ENCODE measurements around the gene APOBEC3F.
A peak's percentile ranks its signal among the peaks of the same experiment; 100 is the strongest.
"Not testable (repeated sequence)": the region's sequence is repeated elsewhere in the genome, so short reads cannot be mapped to it uniquely, and the experiment has no call there.

The APOBEC3F gene

DNA sequence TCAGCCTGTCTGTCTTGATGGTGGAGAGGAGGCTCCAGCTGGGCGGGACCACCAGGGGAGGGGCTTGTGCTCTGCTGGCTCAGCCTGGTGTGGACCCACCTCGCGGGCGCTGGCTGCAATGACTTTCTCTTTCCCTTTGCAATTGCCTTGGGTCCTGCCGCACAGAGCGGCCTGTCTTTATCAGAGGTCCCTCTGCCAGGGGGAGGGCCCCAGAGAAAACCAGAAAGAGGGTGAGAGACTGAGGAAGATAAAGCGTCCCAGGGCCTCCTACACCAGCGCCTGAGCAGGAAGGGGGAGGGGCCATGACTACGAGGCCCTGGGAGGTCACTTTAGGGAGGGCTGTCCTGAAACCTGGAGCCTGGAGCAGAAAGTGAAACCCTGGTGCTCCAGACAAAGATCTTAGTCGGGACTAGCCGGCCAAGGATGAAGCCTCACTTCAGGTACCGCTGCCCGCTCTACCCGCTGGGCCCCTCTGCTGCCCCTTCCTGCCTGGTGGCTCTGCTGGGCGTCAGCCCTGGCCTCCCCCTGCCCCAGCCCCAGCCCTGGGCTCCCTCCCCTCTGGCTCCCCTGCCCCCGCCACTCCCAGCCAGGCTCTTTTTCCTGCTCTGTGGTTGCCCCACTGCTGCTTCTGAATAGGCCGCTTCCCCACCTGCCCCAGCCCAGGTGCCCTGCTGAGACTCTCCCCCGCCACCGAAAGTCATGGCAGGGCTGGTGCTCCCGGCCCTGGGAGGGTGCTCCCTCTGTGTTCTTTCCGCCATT lies at the start of gene APOBEC3F:
Gene APOBEC3F, plus strand, starts transcription at position 327 of the 759 bp plus-strand sequence. Its CDS starts 97 bp downstream, at position 424.
- peak; percentile 66 to 71 for DNase-seq

DNA sequence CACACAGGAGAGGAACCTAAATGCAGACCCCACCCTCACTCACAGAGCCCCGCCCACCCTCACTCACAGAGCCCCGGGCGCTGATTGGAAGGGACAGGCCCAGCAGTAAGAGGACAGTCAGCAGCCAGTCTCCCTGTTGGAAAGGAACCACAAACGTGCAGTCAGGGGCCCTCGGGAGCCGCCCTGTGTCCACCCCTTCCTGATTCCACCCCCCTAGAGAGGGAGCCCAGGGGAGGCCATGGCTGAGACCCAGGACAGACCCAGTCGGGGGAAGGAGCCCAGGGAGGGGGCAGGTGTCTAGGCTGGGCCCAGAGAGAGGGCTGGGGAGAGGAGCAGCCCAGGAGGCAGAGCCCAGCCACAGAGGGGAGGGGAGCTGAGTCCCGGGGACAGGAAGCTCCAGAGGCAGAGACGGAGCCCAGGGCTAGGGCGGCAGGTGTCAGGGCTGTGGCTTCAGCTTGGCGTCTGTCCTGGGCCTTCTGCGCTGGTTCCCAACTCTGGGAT lies 47.7 kb upstream of the APOBEC3F start:
- DNase-seq = not testable (repeated sequence)

DNA sequence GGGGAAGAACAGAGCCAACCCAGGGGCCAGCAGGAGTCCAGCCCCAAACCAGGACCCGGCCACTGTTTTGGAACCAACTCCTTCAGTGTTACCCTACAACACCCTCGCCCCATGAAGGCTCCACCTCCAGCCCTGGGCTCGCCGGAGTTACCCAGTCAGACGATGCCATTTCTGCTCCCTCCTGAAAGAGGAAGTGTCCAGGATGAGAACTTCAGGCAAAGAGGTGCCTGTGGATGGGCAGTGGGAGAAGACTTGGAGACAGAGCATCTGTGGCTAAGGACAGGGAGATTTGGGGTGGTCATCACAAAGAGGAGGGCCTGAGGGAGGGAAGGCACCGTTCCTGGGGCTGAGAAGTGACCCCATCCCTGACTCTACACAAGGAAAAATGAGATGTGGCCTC lies 44.6 kb upstream of the APOBEC3F start:
- DNase-seq = no peak

DNA sequence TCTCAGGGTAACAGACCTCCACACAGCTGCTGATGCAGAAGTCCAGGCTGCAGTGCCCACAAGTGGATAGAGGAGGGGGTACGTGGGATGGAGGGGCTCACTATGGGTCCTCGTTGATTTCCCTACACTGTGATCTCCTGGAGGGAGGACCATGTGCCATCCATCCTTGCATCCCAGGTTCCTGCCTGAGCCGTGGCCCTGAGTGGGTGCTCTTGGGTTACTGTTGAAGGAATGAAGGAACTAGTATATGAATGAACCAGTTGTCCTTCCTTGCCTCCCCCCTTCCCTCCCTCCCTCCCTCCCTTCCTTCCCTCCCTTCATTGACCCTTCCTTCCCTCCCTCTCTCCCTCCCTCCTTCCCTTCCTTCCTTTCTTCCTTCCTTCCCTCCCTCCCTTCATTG lies 43.1 kb upstream of the APOBEC3F start:
- DNase-seq = no peak

DNA sequence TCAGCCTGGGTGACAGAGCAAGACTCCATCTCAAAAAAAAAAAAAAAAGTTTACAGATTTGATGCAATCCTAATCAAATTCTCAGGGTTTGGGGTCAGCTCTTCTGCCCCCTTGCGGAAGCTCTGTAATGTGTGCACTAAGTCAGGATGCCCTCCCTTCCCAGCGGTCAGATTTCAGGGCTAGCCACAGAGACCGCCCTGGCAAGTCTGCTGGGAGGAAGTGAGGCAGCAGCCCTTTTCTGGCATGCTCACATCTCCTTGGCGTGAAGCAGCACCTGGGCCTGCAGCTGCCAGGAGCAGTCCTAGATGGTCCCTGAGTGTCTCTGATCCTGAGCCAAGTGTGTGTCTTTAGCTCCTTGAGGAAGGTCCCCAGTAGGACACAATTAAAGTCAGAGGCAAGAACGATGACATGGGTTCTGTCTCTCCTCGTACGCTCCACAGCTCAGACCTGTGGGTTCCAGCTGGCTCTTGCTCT lies 37.5 kb upstream of the APOBEC3F start:
- DNase-seq = peak; percentile 72 to 84

DNA sequence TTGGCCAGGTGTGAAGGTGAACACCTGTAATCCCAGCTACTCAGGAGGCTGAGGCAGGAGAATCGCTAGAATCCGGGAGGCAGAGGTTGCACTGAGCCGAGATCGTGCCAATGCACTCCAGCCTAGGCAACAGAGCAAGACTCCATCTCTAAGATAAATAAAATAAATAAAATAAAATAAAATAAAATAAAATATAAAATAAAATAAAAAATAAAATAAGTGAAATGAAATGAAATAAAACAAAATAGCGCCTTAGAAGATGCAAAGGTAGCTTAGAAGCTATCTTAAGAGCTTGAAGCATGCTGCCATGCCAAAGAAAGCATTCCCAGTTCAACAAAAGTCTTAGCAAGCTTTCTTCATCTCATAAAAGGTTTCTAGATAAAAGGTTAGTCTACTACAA lies 33.5 kb upstream of the APOBEC3F start:
- DNase-seq = no peak

DNA sequence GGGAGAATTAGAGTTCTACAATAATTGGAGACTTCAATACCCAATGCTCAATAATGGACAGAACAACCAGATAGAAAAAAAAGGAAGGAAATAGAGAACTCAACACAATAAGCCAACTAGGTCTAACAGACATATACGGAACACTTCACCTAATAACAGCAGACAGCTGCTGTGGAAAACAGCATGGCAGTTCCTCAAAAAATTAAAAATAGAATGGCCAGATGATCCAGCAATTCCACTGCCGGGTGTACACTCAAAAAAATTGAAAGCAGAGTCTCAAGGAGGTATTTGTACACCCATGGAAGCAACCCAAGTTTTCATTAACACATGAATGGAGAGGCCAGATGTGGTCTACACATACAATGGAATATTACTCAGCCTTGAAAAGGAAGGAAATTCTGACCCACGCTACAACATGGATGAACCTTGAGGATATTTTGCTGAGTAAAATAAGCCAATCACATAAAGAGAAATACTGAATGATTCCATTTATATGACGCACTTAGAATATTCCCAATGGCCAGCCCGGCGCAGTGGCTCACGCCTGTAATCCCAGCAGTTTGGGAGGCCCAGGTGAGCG lies 32.3 kb upstream of the APOBEC3F start:
- DNase-seq = not testable (repeated sequence)

DNA sequence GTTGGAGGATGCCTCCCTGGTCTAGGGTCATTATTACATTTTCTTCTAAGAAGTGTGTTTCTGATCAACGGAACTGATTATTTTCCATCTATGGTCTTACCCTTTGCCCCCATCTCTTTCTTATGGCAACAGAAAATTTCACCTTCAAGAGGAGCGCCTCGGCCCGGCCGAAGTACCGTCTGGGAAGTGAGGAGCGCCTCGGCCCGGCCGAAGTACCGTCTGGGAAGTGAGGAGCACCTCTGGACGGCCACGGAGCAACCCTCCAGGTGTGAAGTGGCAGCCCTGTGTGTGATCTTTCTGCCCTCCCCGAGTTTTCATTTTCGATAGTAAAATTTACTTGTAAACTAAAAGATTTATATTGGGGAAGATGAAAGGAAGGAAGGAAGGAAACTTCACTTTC lies 29.7 kb upstream of the APOBEC3F start:
- DNase-seq = no peak

DNA sequence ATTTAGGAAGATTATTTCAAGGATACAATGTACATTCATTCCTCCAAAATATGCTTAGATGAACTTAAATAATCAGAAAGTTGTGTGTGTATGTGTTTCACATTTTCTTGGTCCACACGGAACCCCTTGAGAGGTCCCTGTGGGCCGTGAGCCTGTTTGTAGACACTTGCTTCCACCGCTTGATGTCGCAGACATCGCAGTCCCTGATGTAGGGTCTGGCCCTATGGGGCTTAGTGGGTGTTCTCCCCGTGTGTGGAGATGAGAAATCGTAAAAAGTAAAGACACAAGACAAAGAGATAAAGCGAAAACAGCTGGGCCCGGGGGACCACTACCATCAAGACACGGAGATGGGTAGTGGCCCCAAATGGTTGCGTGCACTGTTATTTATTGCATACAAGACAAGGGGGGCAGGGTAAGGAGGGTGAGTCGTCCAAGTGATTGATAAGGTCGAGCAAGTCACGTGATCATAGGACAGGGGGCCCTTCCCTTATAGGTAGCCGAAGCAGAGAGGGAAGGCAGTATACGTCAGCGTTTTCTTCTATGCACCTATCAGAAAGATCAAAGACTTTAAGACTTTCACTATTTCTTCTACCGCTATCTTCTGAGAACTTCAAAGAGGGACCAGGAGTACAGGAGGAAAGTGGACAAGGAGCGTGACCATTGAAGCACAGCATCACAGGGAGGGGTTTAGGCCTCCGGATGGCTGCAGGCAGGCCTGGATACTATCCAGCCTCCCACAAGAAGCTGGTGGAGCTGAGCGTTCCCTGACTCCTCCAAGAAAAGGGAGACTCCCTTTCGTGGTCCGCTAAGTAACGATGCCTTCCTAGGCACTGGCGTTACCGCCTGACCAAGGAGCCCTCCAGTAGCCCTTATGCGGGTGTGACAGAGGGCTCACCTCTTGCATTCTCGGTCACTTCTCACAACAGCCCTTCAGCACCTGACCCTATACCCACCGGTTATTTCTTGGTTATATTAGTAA lies 27.8 kb upstream of the APOBEC3F start:
- no peak for DNase-seq

DNA sequence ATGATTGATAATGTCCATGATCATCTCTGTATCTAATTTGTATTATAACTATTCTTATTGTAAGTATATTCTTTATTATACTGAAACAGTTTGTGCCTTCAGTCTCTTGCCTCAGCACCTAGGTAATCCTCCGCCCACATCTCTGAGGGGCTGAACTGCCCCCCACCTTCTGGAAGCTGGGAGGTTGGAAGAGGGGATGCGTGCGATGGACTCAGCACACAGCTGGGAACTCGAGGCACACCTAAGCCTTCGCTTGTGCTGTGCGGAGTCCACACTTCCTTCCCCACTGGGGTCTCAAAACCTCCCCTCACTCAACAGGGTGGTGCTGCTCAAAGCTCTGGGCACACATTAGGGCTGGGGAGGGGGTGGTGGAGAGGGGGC lies 27.1 kb upstream of the APOBEC3F start:
- not testable (repeated sequence) for DNase-seq

DNA sequence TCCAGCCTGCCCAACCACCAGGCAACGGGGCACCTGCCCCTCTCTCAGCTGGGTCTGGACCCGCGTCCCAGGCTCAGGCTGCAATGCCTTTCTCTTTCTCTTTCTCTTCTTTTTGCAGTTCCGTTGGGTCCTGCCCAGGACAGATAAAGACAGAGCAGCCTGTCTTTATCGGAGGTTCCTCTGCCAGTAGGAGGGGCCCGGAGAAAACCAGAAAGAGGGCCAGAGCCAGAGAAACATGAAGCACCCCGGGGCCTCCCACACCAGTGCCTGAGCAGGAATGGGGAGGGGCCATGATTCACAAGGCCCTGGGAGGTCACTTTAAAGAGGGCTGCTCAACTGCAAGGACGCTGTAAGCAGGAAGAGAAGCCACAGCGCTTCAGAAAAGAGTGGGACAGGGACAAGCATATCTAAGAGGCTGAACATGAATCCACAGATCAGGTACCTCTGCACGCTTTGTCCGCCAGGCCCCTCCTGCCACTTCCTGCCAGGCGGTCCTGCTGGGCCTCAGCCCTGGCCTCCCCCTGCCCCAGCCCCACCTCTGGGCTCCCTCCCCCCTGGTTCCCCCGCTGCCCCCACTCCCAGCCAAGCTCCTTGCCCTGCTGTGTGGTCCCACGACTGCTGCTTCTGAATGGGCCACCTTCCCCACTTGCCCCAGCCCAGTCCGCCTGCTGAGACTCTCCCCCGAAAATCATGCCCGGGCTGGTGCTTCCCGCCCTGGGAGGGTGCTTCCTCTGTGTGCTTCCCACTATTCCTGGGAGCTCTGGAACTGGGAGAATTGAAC lies 26.5 kb upstream of the APOBEC3F start, which contains the start of gene APOBEC3C:
Gene APOBEC3C, plus strand, starts transcription at position 316 of the 781 bp plus-strand sequence. Its CDS starts 106 bp downstream, at position 422.
- DNase-seq = peak; percentile 82 to 88

DNA sequence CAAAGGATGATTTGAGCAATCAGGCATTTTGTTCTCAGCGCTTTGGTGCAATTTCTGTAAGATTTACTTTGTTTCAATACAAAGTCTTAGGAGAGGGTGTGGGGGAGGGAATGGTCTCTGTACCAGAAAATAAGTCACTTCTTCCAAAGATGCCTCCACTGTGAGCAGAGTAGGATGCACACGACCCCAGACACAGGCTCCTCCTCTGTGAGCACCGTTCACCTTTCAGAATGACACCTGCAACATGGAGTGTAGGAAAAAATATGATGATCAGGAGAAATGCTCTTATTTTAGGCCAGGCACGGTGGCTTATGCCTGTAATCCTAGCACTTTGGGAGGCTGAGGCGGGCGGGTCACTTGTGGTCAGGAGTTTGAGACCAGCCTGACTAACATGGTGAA lies 25.9 kb upstream of the APOBEC3F start:
- not testable (repeated sequence) for DNase-seq

DNA sequence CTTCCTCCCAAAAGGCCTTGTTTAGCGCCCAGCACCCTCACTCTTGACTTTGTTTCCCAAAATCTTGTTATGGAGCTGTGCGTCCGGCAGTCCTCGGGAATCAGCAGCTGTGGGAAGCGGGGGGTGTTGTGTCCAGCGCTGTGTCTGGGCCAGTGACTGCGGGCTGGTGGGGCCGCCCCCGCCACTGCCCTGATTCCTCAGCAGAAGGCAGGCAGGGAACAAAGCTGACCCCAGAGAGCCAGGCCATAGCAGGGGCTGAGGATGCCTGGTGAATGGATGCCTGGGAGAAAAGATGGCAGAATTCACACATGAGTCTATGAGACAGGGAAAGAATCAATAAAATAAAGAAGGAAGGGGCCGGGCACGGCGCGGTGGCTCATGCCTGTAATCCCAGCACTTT lies 24.1 kb upstream of the APOBEC3F start:
- DNase-seq = no peak

DNA sequence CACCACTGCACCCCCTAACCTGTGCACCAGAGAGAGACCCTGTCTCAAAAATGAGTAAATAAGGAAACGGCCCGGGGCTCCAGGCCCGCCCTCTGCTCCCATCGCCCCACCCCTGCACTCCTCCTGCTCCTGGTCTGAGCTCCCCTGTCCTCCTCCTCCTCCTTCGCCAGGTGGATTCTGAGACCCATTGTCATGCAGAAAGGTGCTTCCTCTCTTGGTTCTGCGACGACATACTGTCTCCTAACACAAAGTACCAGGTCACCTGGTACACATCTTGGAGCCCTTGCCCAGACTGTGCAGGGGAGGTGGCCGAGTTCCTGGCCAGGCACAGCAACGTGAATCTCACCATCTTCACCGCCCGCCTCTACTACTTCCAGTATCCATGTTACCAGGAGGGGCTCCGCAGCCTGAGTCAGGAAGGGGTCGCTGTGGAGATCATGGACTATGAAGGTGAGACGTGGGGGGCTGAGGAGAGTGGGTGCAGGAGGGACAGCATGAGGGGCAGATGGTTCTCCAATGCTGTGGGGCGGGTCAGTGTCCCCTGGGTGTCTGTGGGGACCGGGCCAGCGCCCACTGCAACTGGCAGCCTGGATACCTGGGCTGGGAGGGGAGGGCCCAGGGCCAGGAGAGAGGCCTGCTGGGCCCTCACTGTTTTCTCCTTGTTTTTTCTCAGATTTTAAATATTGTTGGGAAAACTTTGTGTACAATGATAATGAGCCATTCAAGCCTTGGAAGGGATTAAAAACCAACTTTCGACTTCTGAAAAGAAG lies 22.9 kb upstream of the APOBEC3F start:
- no peak for DNase-seq

DNA sequence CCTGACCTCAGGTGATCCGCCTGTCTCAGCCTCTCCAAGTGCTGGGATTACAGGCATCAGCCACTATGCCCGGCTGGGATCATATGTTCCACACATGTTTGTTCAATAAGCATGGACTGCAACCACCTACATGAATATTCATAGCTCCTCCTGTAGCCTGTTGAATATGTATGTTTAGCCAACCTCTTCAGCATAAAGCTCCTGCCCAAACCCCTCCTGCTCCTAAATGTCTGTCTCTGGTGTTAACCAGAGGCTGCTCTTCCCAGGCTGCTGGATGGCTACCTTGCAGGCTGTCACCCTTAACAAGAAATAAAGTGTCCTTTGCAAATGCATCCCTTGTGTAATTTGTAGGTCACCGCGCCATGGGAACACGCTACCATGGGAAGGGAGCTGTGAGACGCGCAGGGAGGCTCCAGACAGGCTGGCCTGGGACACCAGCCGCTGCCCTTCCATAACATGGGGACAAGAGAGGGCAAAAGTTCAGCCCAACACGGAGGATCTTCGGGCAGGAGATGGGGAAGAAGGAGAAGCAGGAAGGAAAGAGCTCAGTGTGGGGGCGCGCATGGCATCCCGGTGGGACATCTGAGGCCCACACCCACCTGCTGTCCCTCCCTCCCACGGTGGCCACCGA lies 20.5 kb upstream of the APOBEC3F start:
- not testable (repeated sequence) for DNase-seq

DNA sequence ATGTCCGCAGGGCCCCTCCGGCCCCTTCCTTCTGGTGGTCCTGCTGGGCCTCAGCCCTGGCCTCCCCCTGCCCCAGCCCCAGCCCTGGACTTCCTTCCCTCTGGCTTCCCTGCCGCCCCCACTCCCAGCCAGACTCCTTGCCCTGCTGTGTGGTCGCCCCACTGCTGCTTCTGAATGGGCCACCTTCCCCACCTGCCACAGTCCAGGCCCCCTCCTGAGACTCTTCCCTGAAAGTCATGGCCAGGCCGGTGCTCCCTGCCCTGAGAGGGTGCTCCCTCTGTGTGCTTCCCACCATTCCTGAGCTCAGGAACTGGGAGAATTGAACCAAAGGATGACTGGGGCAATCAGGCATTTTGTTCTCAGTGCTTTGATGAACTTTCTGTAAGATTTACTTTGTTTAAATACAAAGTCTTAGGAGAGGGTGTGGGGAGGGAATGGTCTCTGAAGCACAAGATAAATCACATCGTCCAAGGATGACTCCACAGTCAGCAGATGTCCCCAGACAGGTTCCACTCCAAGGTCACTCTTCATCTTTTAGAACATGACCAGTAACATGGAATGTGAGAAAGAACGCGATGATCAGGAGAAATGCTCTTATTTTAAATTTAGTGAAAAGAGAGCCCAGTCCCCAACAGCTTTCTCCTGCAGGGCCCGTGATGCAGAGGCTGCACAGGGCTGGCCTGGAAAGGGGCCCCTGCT lies 19.0 kb upstream of the APOBEC3F start:
- DNase-seq = no peak

DNA sequence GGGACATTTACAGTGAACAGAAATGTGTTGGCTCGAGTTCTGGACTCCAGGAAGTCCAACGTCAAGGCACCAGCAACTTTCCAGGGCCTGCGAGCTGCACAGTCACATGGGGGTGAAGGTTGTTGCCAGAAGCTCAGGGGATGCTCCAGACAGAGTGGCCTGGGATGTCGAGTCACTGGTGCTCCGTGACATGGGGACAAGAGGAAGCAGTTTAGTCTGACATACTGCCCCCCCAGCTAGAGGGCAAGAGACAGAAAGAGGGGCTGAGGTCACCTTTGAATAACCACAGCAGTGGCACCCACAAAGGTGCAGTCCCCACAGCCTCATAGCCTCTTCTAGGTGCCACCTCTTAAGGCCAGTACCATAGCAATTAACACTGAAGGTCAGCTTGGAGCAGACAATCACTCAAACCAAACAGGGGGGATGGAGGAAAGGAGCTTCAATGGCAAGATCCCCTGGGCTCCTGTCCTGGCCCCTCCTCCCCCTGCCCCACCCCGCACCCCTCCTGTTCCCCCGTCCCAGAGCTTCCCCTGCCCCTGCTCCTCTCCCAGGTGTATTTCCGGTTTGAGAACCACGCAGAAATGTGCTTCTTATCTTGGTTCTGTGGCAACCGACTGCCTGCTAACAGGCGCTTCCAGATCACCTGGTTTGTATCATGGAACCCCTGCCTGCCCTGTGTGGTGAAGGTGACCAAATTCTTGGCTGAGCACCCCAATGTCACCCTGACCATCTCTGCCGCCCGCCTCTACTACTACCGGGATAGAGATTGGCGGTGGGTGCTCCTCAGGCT lies 15.9 kb upstream of the APOBEC3F start:
- DNase-seq = no peak

DNA sequence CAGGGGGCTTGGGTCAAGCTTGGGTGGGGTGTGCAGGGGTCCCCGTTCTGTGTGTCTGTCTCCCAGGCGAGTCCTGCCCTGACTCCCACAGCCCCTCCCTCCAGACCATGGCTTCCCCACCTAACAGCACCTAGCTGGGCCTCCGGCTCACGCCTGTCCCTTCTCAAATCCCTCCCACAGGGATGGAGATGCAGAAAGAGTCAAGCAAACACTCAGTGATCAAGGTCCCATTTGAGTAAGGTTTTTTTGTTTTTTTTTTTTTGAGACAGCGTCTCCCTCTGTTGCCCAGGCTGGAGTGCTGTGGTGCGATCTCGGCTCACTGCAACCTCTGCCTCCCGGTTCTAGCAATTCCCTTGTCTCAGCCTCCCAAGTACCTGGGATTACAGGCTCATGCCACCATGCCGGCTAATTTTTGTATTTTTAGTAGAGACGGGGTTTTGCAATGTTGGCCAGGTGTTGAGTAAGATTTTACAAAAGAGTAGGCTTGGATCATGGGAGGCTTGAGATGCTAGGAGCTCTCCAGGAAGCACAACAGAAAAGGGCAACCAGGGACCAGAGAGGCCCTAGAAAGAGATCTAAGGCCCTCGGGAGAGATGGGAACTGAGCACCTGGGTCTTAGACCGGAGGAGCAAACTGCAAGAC lies 14.0 kb upstream of the APOBEC3F start:
- no peak for DNase-seq

DNA sequence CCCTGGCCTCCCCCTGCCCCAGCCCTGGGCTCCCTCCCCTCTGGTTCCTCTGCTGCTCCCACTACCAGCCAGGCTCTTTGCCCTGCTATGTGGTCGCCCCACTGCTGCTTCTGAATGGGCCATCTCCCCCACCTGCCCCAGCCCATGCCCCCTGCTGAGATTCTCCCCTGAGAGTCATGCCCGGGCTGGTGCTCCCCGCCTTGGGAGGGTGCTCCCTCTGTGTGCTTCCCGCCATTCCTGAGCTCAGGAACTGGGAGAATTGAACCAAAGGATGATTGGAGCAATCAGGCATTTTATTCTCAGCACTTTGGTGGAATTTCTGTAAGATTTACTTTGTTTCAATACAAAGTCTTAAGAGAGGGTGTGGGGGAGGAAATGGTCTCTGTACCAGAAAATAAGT lies 12.9 kb upstream of the APOBEC3F start:
- DNase-seq = no peak

All from activated CD4-positive, alpha-beta T cell treated with anti-CD3 and anti-CD28 coated beads, Interleukin-2, amount 50 U/mL, for 48 hours (primary cell).